Colon (tissue), 2 donors: ENCODE measurements around the gene KMT2E.
"Not testable (repeated sequence)": the region's sequence is repeated elsewhere in the genome, so short reads cannot be mapped to it uniquely, and the experiment has no call there.

Experiments
- FAIRE-seq: peaks from 2 replicates; lab custom pipeline; 2012; peaks lifted over from hg19 to GRCh38; lab: Jason Lieb, UNC
- donor health status: control.
- donor health status: control.

The KMT2E gene

DNA sequence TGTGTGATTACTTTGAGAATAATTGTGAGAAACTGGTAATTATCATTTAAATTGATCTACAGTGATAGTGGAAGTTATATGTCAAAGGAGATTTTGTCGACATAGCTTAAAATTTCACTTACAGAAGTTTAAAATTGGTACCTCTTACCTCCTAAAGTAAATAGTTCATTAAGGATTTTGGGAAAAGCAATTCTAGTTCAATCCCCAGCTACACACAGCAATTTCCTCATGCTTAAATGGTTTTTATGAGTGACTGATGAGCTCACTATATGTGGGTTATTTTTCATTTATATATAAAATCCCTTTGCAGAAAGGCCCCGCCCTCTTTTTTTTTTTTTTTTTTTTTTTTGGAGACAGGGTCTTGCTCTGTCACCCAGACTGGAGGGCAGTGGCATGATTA lies 12.7 kb downstream of the KMT2E start:
- no peak for FAIRE-seq

DNA sequence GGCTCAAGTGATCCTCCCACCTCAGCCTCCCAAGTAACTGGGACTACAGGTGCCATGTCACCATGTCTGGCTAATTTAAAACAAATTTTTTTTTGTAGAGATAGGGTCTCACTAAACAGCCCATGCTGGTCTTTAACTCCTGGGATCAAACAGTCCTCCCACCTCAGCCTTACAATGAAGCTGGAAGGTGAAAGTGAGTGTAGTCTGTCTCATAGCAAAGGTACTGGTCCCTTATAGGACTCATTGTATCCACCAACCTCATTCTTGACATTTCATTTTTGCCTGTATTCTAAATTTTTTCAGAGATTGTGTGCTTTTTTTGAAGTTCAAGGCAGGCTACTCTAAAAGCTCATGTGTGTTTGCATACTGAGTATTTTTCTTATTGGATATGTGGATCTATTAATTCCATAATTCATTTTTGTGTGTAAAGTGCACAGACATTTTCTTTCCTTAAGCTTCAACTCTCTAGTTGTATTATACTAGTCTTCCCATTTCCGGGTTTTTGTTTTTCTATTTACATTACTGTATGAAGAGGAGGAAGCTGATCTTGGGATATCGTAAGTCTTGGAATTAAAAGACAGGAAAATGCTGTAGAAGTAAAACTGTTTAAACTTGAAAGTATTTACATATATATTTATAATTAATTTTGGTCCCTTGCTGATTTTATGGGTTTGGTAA lies 13.3 kb downstream of the KMT2E start:
- no peak for FAIRE-seq

DNA sequence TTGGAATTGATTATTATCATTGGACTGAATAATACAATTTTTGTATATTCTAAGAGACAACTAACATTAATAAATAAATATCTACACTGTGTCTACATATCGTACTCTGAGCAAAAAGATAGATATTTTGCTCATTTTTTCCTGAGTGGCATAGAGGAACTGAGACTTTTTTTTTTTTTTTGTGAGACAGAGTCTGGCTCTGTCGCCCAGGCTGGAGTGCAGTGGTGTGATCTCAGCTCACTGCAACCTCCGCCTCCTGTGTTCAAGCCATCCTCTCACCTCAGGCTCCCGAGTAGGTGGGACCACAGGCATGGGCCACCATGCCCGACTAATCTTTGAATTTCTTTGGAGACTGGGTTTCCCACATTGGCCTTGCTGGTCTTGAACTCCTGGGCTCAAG lies 14.0 kb downstream of the KMT2E start:
- no peak for FAIRE-seq

DNA sequence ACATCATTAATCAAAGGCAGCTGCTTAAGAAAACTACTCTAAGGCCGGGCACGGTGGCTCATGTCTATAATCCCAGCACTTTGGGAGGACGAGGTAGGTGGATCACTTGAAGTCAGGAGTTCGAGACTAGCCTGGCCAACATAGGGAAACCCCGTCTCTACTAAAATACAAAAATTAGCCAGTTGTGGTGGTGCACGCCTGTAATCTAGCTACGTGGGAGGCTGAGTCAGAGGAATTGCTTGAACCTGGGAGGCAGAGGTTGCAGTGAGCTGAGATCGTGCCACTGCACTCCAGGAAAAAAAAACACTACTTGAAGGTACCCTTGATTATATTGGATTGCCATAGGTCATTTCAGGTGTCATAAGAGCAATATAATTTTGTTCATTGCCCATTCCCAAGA lies 14.9 kb downstream of the KMT2E start:
- FAIRE-seq: not testable (repeated sequence)

- FAIRE-seq: no peak
These were observed 16.4 kb downstream of the KMT2E start for GRCh38 chr7:105030447-105030846.

GRCh38 chr7:105032553-105033214 lies 18.7 kb downstream of the KMT2E start:
- no peak for FAIRE-seq

- no peak for FAIRE-seq
These were observed 21.3 kb downstream of the KMT2E start for GRCh38 chr7:105035349-105035748.

- no peak for FAIRE-seq
These were observed 22.5 kb downstream of the KMT2E start for GRCh38 chr7:105036217-105037168.

- FAIRE-seq: no peak
These were observed 23.3 kb downstream of the KMT2E start for GRCh38 chr7:105037319-105037718.

GRCh38 chr7:105044449-105045070 lies 30.6 kb downstream of the KMT2E start:
- no peak for FAIRE-seq

DNA sequence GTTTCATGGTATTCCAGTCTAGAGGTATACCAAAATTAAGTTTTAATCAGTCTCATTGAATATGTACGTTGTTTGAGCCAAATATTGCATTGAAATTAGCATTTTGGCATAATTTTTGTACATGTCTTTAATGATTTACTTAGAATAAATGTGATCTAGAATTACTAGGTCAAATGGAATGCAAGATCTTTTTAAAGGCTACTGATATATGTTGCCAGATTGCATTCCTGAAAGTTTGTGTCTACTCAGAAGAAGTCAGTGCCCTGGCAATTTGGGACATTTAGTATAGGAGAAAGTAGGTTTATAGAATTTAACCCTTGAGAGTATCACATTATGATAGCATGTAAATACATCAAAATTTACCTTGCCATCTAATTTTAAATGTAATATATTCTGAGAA lies 32.4 kb downstream of the KMT2E start:
- no peak for FAIRE-seq

DNA sequence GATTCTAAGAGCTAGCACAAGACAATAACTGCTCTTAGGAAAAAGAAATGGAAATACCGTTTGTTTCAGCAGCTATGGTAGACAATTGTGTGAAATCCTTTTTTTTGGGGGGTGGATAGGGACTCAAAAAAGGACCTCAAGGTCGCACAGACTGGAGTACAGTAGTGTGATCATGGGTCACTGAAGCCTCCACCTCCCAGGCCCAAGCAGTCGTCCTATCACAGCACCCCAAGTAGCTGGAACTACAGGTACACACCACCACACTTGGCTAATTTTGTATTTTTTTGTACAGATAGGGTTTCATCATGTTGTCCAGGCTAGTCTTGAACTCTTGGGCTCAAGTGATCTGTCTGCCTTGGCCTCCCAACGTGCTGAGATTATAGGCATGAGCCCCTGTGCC lies 33.9 kb downstream of the KMT2E start:
- FAIRE-seq: no peak

GRCh38 chr7:105050493-105050892 lies 36.5 kb downstream of the KMT2E start:
- FAIRE-seq: no peak

DNA sequence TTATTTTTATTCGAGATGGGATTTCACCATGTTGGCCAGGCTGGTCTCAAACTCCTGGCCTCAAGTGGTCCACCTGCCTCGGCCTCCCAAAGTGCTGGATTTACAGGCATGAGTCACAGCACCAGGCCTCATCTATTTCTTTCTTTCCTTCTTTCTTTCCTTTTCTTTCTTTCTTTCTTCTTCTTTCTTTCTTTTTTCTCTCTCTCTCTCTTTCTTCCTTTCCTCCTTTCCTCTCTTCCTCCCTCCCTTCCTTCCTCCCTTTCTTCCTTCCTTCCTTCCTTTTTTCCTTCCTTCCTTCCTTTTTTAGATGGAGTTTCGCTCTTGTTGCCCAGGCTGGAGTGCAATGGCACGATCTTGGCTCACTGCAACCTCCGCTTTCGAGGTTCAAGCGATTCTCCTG lies 36.9 kb downstream of the KMT2E start:
- FAIRE-seq: not testable (repeated sequence)

- no peak for FAIRE-seq
These were observed 41.1 kb downstream of the KMT2E start for GRCh38 chr7:105055084-105055483.

- FAIRE-seq: no peak
These were observed 41.6 kb downstream of the KMT2E start for GRCh38 chr7:105055621-105056020.

- FAIRE-seq: no peak
These were observed 43.5 kb downstream of the KMT2E start for GRCh38 chr7:105057472-105057871.

DNA sequence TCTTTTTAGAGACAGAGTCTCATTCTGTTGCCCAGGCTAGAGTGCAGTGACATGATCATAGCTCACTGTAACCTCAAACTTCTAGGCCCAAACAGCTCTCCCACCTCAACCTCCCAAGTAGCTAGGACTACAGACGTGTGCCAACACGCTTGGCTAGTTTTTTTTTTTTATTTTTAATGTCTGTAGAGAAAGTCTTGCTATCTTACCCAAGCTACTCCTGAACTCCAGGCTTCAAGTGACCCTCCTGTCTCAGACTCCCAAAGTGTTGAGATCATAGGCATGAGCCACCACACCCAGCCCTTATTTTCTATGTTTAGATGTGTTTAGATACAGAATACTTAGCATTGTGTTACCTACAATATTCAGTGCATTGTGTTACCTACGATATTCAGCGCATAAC lies 46.4 kb downstream of the KMT2E start:
- no peak for FAIRE-seq

- FAIRE-seq: no peak
These were observed 46.9 kb downstream of the KMT2E start for GRCh38 chr7:105060923-105061322.

DNA sequence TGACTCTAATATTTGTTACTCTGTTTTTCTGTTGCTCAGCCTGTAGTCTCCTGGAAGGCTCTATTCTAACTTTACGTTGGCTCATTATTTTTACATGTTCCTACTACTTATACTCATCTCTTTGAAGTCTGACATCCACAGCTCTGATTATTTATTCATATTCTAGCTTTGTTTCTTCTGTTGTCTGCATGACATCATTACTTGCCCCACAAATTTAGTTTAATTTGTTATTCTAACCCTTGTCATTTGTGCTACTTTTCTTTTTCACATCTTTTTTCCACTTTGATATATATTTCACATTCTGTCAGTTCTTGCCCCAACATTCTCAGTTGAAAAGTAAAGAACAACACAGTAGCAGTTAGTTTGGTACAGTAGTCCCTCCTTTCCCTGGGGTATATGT lies 51.1 kb downstream of the KMT2E start:
- FAIRE-seq: no peak

DNA sequence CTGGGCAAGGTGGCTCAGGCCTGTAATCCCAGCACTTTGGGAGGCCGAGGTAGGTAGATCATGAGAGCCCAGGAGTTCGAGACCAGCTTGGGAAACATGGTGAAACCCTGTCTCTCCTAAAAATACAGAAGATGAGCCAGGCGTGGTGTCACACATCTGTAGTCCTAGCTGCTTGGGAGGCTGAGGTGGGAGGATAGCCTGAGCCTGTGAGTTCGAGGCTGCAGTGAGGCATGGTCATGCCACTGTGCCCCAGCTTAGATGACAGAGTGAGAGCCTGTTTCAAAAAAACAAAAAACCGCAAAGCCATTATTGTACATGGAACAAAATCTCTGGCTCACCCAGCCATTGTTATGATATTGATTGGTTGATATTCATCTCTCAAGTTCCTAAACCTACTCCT lies 53.7 kb downstream of the KMT2E start:
- FAIRE-seq: no peak

GRCh38 chr7:105068886-105069285 lies 54.9 kb downstream of the KMT2E start:
- FAIRE-seq: no peak

DNA sequence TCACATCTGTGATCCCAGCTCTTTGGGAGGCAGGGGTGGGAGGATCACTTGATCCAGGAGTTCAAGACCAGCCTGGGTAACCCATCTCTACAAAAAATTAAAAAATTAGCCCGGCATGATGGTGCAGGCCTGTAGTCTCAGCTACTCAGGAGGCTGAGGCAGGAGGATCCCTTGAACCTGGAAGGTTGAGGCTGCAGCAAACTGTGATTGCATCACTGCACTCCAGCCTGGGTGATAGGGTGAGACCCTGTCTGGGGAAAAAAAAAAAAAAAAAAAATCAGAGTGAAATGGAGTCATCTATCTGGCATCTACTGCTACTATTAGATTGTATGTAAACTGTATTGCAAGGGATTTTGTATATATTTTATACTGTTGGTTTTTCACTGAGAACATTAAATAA lies 59.1 kb downstream of the KMT2E start:
- FAIRE-seq: no peak
